LNCAP (cell line): ENCODE results near the gene PLXNC1.

Experiments used
- TF ChIP-seq, protein P1 (sequence below): fragments of 450-650 bp; IDR thresholded peaks from 2 replicates; pipeline ENCODE4 v1.5.1; 2017; ENCODE audit warnings: mild to moderate bottlenecking

PLXNC1 gene

GRCh38 chr12:94170690-94171594, 22.6 kb downstream of the PLXNC1 start:
- TF ChIP-seq, protein P1, sequence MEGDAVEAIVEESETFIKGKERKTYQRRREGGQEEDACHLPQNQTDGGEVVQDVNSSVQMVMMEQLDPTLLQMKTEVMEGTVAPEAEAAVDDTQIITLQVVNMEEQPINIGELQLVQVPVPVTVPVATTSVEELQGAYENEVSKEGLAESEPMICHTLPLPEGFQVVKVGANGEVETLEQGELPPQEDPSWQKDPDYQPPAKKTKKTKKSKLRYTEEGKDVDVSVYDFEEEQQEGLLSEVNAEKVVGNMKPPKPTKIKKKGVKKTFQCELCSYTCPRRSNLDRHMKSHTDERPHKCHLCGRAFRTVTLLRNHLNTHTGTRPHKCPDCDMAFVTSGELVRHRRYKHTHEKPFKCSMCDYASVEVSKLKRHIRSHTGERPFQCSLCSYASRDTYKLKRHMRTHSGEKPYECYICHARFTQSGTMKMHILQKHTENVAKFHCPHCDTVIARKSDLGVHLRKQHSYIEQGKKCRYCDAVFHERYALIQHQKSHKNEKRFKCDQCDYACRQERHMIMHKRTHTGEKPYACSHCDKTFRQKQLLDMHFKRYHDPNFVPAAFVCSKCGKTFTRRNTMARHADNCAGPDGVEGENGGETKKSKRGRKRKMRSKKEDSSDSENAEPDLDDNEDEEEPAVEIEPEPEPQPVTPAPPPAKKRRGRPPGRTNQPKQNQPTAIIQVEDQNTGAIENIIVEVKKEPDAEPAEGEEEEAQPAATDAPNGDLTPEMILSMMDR = no peak

- TF ChIP-seq, protein P1 = no peak
Measured at GRCh38 chr12:94171595-94171930, 23.2 kb downstream of the PLXNC1 start.

GRCh38 chr12:94172031-94172430, 23.7 kb downstream of the PLXNC1 start:
- TF ChIP-seq, protein P1 = no peak

- TF ChIP-seq, protein P1 = no peak
Measured at GRCh38 chr12:94172973-94173372, 24.6 kb downstream of the PLXNC1 start.

- TF ChIP-seq, protein P1 = no peak
Measured at GRCh38 chr12:94173660-94174265, 25.4 kb downstream of the PLXNC1 start.

GRCh38 chr12:94174576-94174975, 26.2 kb downstream of the PLXNC1 start:
- TF ChIP-seq, protein P1 = no peak

GRCh38 chr12:94175763-94176668, 27.6 kb downstream of the PLXNC1 start:
- TF ChIP-seq, protein P1 = no peak
